Body of pancreas (tissue), 4 donors: ENCODE data around the gene LTBP3.

Experiments used
- CTCF ChIP-seq, 7 experiments: fragments of 450-650 bp in 4 of 7; fragments of 200-600 bp in 3 of 7; sonication (generic) in 3 of 7; IDR thresholded peaks; one replicate each; pipeline ENCODE4 v1.5.1; 2016 to 2019; ENCODE audit warnings: antibody characterized with exemption in 7 of 7
- POLR2A ChIP-seq, 3 donors: fragments of 450-650 bp; IDR thresholded peaks; one replicate each; pipeline ENCODE4 v1.6.1; 2016; ENCODE audit warnings: antibody characterized with exemption in 3 of 3, mild to moderate bottlenecking in 2 of 3

GRCh38 chr11:65539744-65540289 lies 18.3 kb downstream of the LTBP3 start:
- TF ChIP-seq CTCF (IDR thresholded peaks at IDR 0.05) (peak in 2 of 7 experiments; percentile 24 to 33), POLR2A (IDR thresholded peaks at IDR 0.05) (peak; percentile 25 to 66 (median 55))
